Measurements from ENCODE around the gene HTRA2.

DNA sequence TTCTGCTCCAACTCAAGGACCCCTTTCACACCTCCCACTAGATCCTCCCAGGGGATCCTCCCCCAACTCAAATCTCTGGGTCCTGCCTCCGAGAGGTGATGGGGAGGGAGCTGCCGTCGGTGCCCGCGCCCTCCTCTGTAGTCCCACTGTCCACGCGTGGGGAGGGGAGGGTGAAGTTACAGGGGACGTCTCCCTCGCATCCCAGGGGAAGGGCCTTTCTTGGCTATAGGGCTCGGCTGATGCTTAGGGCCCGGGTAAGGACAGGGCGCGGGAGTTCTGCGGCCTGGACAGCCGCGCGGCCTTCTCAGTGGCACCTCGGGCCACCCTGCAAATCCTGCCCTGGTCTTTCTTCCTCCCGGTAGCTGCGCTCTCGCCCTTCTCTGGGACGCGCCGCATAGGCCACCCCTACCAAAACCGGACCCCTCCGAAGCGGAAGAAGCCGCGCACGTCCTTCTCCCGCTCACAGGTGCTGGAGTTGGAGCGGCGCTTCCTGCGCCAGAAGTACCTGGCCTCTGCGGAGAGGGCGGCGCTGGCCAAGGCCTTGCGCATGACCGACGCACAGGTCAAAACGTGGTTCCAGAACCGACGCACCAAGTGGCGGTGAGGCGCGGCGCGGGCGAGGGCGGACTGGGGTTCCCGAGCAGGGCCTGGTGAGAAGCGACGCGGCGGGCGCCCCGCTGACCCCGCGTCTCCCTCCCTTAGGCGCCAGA lies 14.3 kb upstream of the HTRA2 start:
- TF ChIP-seq TAF1 (IDR thresholded peaks at IDR 0.05; ENCODE audit: low read depth, low read length) (no peak), POLR2A (IDR thresholded peaks at IDR 0.05; ENCODE audit: low read depth, low read length) (no peak), POLR2AphosphoS5 (IDR thresholded peaks at IDR 0.05; ENCODE audit: low read depth, low read length) (no peak), SPI1 (IDR thresholded peaks at IDR 0.05; ENCODE audit: low read depth, low read length) (no peak), PAX5 (IDR thresholded peaks at IDR 0.05; ENCODE audit: insufficient read depth, low read length, severe bottlenecking) (no peak)
